ENCODE results near the gene MED27. TPM values are rescaled to one million over a fixed set of nuclear protein-coding genes. Genes with fewer than 3 reads are reported as not detected.

Gene MED27
- total and polyA plus RNA-seq, 5 donors from 2014 or later: 28.7 to 58.5 (median 45.9) TPM

DNA sequence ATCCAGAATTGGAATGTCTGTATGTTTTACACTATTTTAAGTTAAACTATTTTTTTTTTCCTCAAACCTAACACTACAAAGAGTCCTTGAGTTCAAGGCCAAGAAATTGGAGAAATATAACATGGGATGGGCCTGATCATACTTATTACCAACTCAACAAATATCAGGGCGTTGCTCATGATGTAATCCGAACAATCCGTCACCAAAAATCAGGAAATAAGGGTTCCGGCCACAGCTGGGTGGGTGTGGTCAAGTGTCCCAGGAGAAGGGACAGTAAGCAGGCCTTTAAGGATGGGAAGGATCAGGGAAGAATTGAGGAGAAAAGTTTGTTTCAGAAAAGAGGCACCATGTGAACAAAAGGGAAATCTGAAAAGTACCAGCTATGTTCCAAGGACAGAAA, 29.8 kb downstream of the MED27 start:
- Histone ChIP-seq H3K4me1 (ENCODE audit: control insufficient read depth, insufficient read depth, low read length, poor library complexity, severe bottlenecking) (no peaks in the 10 kb centered on the region), H3K27me3 (ENCODE audit: control insufficient read depth, insufficient read depth, low read length) (no peaks in the 10 kb centered on the region), H3K27ac (ENCODE audit: insufficient read depth, low read length, poor library complexity, severe bottlenecking) (no peak overlapping the region), H3K36me3 (ENCODE audit: control insufficient read depth, insufficient read depth, low read length) (peaks cover 2% of the 10 kb centered on the region), H3K4me3 (ENCODE audit: low read depth, low read length) (no peak overlapping the region), H3K9me3 (ENCODE audit: control insufficient read depth in 2 of 2, low read length in 2 of 2) (no peaks in the 10 kb centered on the region)
- ATAC-seq (ENCODE audit: low read depth in 2 of 2) (no peak), DNase-seq (no peak)
- H3K27ac Mint-ChIP-seq: peak overlapping the region in 1 of 3 donors; percentile 34
- H3K36me3 Mint-ChIP-seq: peaks cover 11% of the 10 kb centered on the region
- peaks cover 10 to 29% (median 17%) of the 10 kb centered on the region in 4 donors for H3K4me1 Mint-ChIP-seq
- no peak overlapping the region for H3K4me3 Mint-ChIP-seq
- H3K9me3 Mint-ChIP-seq: no peaks in the 10 kb centered on the region
- no peaks in the 10 kb centered on the region for H3K27me3 Mint-ChIP-seq

DNA sequence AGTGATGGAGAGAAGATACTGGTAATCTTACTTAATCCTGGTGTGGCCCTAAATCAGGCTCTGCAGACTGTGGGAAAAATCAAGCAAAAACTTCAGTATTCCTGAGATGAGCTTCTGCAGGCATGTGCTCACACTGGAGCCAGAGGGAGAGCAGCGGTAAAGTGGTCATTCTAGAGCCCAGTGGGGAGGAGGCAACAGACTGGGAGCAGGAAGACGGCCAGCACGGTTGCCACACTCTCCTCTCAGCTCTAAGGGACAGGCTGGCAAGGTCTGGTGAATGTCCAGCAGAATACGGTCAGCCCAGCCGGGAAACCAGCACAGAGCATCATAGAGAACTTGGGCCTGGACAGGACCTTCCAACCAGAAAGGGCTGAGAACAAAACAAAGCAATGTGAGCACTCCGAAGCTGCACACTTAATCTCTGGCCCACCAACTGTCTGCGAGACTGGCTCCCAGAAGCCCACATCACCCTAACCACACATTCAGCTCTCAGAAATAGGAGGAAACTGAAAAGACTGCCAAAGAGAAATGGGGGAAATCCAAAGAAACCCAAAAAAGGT, 30.3 kb downstream of the MED27 start:
- no peak overlapping the region for H3K27ac ChIP-seq (ENCODE audit: insufficient read depth, low read length, poor library complexity, severe bottlenecking)
- no peak overlapping the region for H3K4me3 ChIP-seq (ENCODE audit: low read depth, low read length)
- no peak for ATAC-seq (ENCODE audit: low read depth in 2 of 2)
- Mint-ChIP-seq H3K27me3 (no peaks in the 10 kb centered on the region), H3K27ac (no peak overlapping the region), H3K4me3 (no peak overlapping the region), H3K4me1 (peaks cover 9 to 24% (median 16%) of the 10 kb centered on the region in 4 donors), H3K36me3 (peaks cover 11% of the 10 kb centered on the region), H3K9me3 (no peaks in the 10 kb centered on the region)
- H3K27me3 ChIP-seq (ENCODE audit: control insufficient read depth, insufficient read depth, low read length): no peaks in the 10 kb centered on the region
- H3K9me3 ChIP-seq (ENCODE audit: control insufficient read depth in 2 of 2, low read length in 2 of 2): no peaks in the 10 kb centered on the region
- peaks cover 2% of the 10 kb centered on the region for H3K36me3 ChIP-seq (ENCODE audit: control insufficient read depth, insufficient read depth, low read length)
- no peaks in the 10 kb centered on the region for H3K4me1 ChIP-seq (ENCODE audit: control insufficient read depth, insufficient read depth, low read length, poor library complexity, severe bottlenecking)
- DNase-seq: no peak

GRCh38 chr9:132048201-132048600, 31.5 kb downstream of the MED27 start:
- Mint-ChIP-seq H3K9me3 (no peaks in the 10 kb centered on the region), H3K27ac (peak overlapping the region in 1 of 3 donors; percentile 55), H3K36me3 (peaks cover 11% of the 10 kb centered on the region), H3K4me1 (peaks cover 4 to 21% (median 15%) of the 10 kb centered on the region in 4 donors), H3K27me3 (no peaks in the 10 kb centered on the region), H3K4me3 (no peak overlapping the region)
- no peak for ATAC-seq (ENCODE audit: low read depth in 2 of 2)
- H3K36me3 ChIP-seq (ENCODE audit: control insufficient read depth, insufficient read depth, low read length): peaks cover 2% of the 10 kb centered on the region
- H3K4me1 ChIP-seq (ENCODE audit: control insufficient read depth, insufficient read depth, low read length, poor library complexity, severe bottlenecking): no peaks in the 10 kb centered on the region
- no peak overlapping the region for H3K4me3 ChIP-seq (ENCODE audit: low read depth, low read length)
- no peak for DNase-seq
- no peaks in the 10 kb centered on the region for H3K27me3 ChIP-seq (ENCODE audit: control insufficient read depth, insufficient read depth, low read length)
- H3K27ac ChIP-seq (ENCODE audit: insufficient read depth, low read length, poor library complexity, severe bottlenecking): no peak overlapping the region
- H3K9me3 ChIP-seq (ENCODE audit: control insufficient read depth in 2 of 2, low read length in 2 of 2): no peaks in the 10 kb centered on the region

- H3K9me3 Mint-ChIP-seq: no peaks in the 10 kb centered on the region
- H3K4me3 Mint-ChIP-seq: no peak overlapping the region
Observed at GRCh38 chr9:132046456-132046855, 33.2 kb downstream of the MED27 start.

GRCh38 chr9:132044176-132044875, 35.3 kb downstream of the MED27 start:
- Mint-ChIP-seq H3K27me3 (no peaks in the 10 kb centered on the region), H3K27ac (no peak overlapping the region), H3K9me3 (no peaks in the 10 kb centered on the region), H3K4me3 (peak overlapping the region in 1 of 4 donors; percentile 15), H3K36me3 (peaks cover 16% of the 10 kb centered on the region), H3K4me1 (peaks cover 0 to 16% (median 12%) of the 10 kb centered on the region in 4 donors)
- peaks cover 2% of the 10 kb centered on the region for H3K36me3 ChIP-seq (ENCODE audit: control insufficient read depth, insufficient read depth, low read length)
- no peaks in the 10 kb centered on the region for H3K9me3 ChIP-seq (ENCODE audit: control insufficient read depth in 2 of 2, low read length in 2 of 2)
- H3K27ac ChIP-seq (ENCODE audit: insufficient read depth, low read length, poor library complexity, severe bottlenecking): no peak overlapping the region
- no peak for DNase-seq
- H3K4me3 ChIP-seq (ENCODE audit: low read depth, low read length): no peak overlapping the region
- ATAC-seq (ENCODE audit: low read depth in 2 of 2): no peak
- H3K4me1 ChIP-seq (ENCODE audit: control insufficient read depth, insufficient read depth, low read length, poor library complexity, severe bottlenecking): no peaks in the 10 kb centered on the region
- no peaks in the 10 kb centered on the region for H3K27me3 ChIP-seq (ENCODE audit: control insufficient read depth, insufficient read depth, low read length)

More at GRCh38 chr9:132046456-132046855, 33.2 kb downstream of the MED27 start:
- H3K36me3 Mint-ChIP-seq: peaks cover 11% of the 10 kb centered on the region
- Histone ChIP-seq H3K27me3 (ENCODE audit: control insufficient read depth, insufficient read depth, low read length) (no peaks in the 10 kb centered on the region), H3K27ac (ENCODE audit: insufficient read depth, low read length, poor library complexity, severe bottlenecking) (no peak overlapping the region), H3K4me3 (ENCODE audit: low read depth, low read length) (no peak overlapping the region), H3K4me1 (ENCODE audit: control insufficient read depth, insufficient read depth, low read length, poor library complexity, severe bottlenecking) (no peaks in the 10 kb centered on the region), H3K9me3 (ENCODE audit: control insufficient read depth in 2 of 2, low read length in 2 of 2) (no peaks in the 10 kb centered on the region), H3K36me3 (ENCODE audit: control insufficient read depth, insufficient read depth, low read length) (peaks cover 2% of the 10 kb centered on the region)
- H3K27me3 Mint-ChIP-seq: no peaks in the 10 kb centered on the region
- no peak overlapping the region for H3K27ac Mint-ChIP-seq
- peaks cover 4 to 16% (median 15%) of the 10 kb centered on the region in 4 donors for H3K4me1 Mint-ChIP-seq
- ATAC-seq (ENCODE audit: low read depth in 2 of 2) (no peak), DNase-seq (no peak)

DNA sequence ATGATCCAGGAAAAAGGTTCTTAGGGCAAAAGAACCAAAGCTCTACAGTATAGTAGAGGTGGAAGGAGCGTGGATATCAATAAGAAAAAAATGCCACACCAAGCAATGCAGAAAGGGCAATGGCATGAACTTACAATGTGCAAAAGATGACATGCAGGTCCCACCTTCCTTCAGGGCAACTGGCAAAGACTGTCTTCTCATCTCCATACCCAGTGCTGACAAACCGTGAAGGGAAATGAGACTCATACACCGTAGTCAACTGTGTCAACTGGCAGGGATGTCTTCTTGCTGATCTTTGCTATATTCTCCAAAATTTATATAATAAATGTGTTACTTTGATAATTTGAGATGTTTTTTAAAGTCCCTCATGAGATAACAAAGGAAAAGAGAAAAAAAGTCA, 36.0 kb downstream of the MED27 start:
- ATAC-seq (ENCODE audit: low read depth in 2 of 2): no peak
- Mint-ChIP-seq H3K36me3 (peaks cover 12% of the 10 kb centered on the region), H3K27me3 (no peaks in the 10 kb centered on the region)

GRCh38 chr9:132042324-132042723, 37.3 kb downstream of the MED27 start:
- no peaks in the 10 kb centered on the region for H3K4me1 ChIP-seq (ENCODE audit: control insufficient read depth, insufficient read depth, low read length, poor library complexity, severe bottlenecking)
- peaks cover 12% of the 10 kb centered on the region for H3K36me3 Mint-ChIP-seq
- no peak for ATAC-seq (ENCODE audit: low read depth in 2 of 2)

More for the DNA sequence above, 36.0 kb downstream of the MED27 start:
- Histone ChIP-seq H3K27me3 (ENCODE audit: control insufficient read depth, insufficient read depth, low read length) (no peaks in the 10 kb centered on the region), H3K4me1 (ENCODE audit: control insufficient read depth, insufficient read depth, low read length, poor library complexity, severe bottlenecking) (no peaks in the 10 kb centered on the region), H3K36me3 (ENCODE audit: control insufficient read depth, insufficient read depth, low read length) (no peaks in the 10 kb centered on the region), H3K4me3 (ENCODE audit: low read depth, low read length) (no peak overlapping the region), H3K27ac (ENCODE audit: insufficient read depth, low read length, poor library complexity, severe bottlenecking) (no peak overlapping the region), H3K9me3 (ENCODE audit: control insufficient read depth in 2 of 2, low read length in 2 of 2) (no peaks in the 10 kb centered on the region)
- Mint-ChIP-seq H3K9me3 (no peaks in the 10 kb centered on the region), H3K4me1 (peaks cover 0 to 14% (median 10%) of the 10 kb centered on the region in 4 donors), H3K4me3 (no peak overlapping the region), H3K27ac (no peak overlapping the region)
- DNase-seq: no peak

GRCh38 chr9:132041798-132042197, 37.9 kb downstream of the MED27 start:
- H3K4me3 Mint-ChIP-seq: no peak overlapping the region
- H3K27me3 ChIP-seq (ENCODE audit: control insufficient read depth, insufficient read depth, low read length): no peaks in the 10 kb centered on the region
- H3K4me1 Mint-ChIP-seq: peaks cover 0 to 22% (median 10%) of the 10 kb centered on the region in 4 donors
- no peak for ATAC-seq (ENCODE audit: low read depth in 2 of 2)
- H3K27ac ChIP-seq (ENCODE audit: insufficient read depth, low read length, poor library complexity, severe bottlenecking): no peak overlapping the region
- H3K36me3 ChIP-seq (ENCODE audit: control insufficient read depth, insufficient read depth, low read length): no peaks in the 10 kb centered on the region
- no peaks in the 10 kb centered on the region for H3K4me1 ChIP-seq (ENCODE audit: control insufficient read depth, insufficient read depth, low read length, poor library complexity, severe bottlenecking)
- no peak overlapping the region for H3K27ac Mint-ChIP-seq
- no peaks in the 10 kb centered on the region for H3K9me3 ChIP-seq (ENCODE audit: control insufficient read depth in 2 of 2, low read length in 2 of 2)
- peaks cover 12% of the 10 kb centered on the region for H3K36me3 Mint-ChIP-seq
- DNase-seq: no peak
- no peak overlapping the region for H3K4me3 ChIP-seq (ENCODE audit: low read depth, low read length)
- no peaks in the 10 kb centered on the region for H3K9me3 Mint-ChIP-seq
- H3K27me3 Mint-ChIP-seq: no peaks in the 10 kb centered on the region

More at GRCh38 chr9:132042324-132042723, 37.3 kb downstream of the MED27 start:
- no peaks in the 10 kb centered on the region for H3K9me3 ChIP-seq (ENCODE audit: control insufficient read depth in 2 of 2, low read length in 2 of 2)
- no peaks in the 10 kb centered on the region for H3K27me3 Mint-ChIP-seq
- no peaks in the 10 kb centered on the region for H3K36me3 ChIP-seq (ENCODE audit: control insufficient read depth, insufficient read depth, low read length)
- no peaks in the 10 kb centered on the region for H3K27me3 ChIP-seq (ENCODE audit: control insufficient read depth, insufficient read depth, low read length)
- no peak overlapping the region for H3K27ac ChIP-seq (ENCODE audit: insufficient read depth, low read length, poor library complexity, severe bottlenecking)
- no peak overlapping the region for H3K27ac Mint-ChIP-seq
- no peaks in the 10 kb centered on the region for H3K9me3 Mint-ChIP-seq
- DNase-seq: no peak
- peaks cover 0 to 21% (median 6%) of the 10 kb centered on the region in 4 donors for H3K4me1 Mint-ChIP-seq
- no peak overlapping the region for H3K4me3 ChIP-seq (ENCODE audit: low read depth, low read length)
- H3K4me3 Mint-ChIP-seq: no peak overlapping the region

All from CD4-positive, CD25-positive, alpha-beta regulatory T cell (primary cell).